Esophagus muscularis mucosa (tissue), 4 donors: ENCODE data around the gene RBBP6. TPM values are rescaled to one million over a fixed set of nuclear protein-coding genes. Genes with fewer than 3 reads are reported as not detected.

Source experiments
- DNase-seq: peaks from one replicate; pipeline ENCODE4 v3.0.0-alpha.2; 2017; ENCODE audit errors: extremely low spot score
- H3K27ac ChIP-seq, 4 donors: fragments of 200-600 bp; sonication (generic); replicated peaks in 1 of 4; 1 replicate in 3 of 4; 2 replicates in 1 of 4; pipeline ENCODE4 v1.5.1; 2016 to 2019; ENCODE audit warnings: mild to moderate bottlenecking in 1 of 4
- H3K27me3 ChIP-seq, 4 donors: fragments of 200-600 bp; sonication (generic); one replicate each; pipeline versions ENCODE4 v1.5.1 to v1.6.0; 2016 to 2019
- H3K36me3 ChIP-seq, 4 donors: fragments of 200-600 bp; sonication (generic); one replicate each; pipeline ENCODE4 v1.5.1; 2016 to 2019
- H3K4me1 ChIP-seq, 4 donors: fragments of 200-600 bp; sonication (generic); one replicate each; pipeline ENCODE4 v1.5.1; 2016 to 2019
- H3K4me3 ChIP-seq, 4 donors: fragments of 200-600 bp; sonication (generic); 1 replicate in 2 of 4; 2 replicates in 2 of 4; pipeline ENCODE4 v1.5.1; 2016 to 2019; ENCODE audit warnings: mild to moderate bottlenecking in 4 of 4, moderate library complexity in 1 of 4
- H3K9me3 ChIP-seq, 4 donors: fragments of 200-600 bp; sonication (generic); 1 replicate in 3 of 4; 2 replicates in 1 of 4; pipeline ENCODE4 v1.5.1; 2016 to 2019
- CTCF ChIP-seq, 3 experiments: fragments of 200-600 bp in 2 of 3; fragments of 450-650 bp in 1 of 3; sonication (generic) in 2 of 3; IDR thresholded peaks; one replicate each; pipeline ENCODE4 v1.5.1; 2017 to 2019; ENCODE audit warnings: antibody characterized with exemption in 3 of 3, mild to moderate bottlenecking in 2 of 3, moderate library complexity in 1 of 3
- EP300 ChIP-seq: sonication (generic); formaldehyde crosslinking; IDR thresholded peaks from one replicate; pipeline ENCODE4 v1.6.1; 2017; ENCODE audit warnings: antibody characterized with exemption
- POLR2A ChIP-seq: fragments of 450-650 bp; IDR thresholded peaks from one replicate; pipeline ENCODE4 v1.6.1; 2017; ENCODE audit warnings: antibody characterized with exemption, moderate library complexity, mild to moderate bottlenecking, low read depth
- POLR2AphosphoS5 ChIP-seq, 2 donors: sonication (generic); formaldehyde crosslinking; IDR thresholded peaks; one replicate each; pipeline ENCODE4 v1.6.1; 2017; ENCODE audit warnings: antibody characterized with exemption in 2 of 2
- WGBS: methylation state at CpG from one replicate; pipeline ENCODE4 v1.1.5; 2018; 5-methylcytosine and 5-hydroxymethylcytosine counted together
- intact Hi-C: fragments of 100-400 bp; cut with DNase I; formaldehyde crosslinking; loops from one replicate; pipeline ENCODE4 v1.15.1; 2023
- total RNA-seq, 4 donors: library from RNA; depleted of rRNA; stranded (reverse); fragments of >200 nt; gene quantifications; one replicate each; pipeline versions ENCODE4 v1.1.0 to v1.2.1, GENCODE V29; 2016

RBBP6 gene
- total RNA-seq, 4 donors from 2014 or later: 45.7 to 89.0 (median 53.1) TPM

GRCh38 chr16:24497440-24497839 is 41.9 kb upstream of the RBBP6 start:
- Histone ChIP-seq H3K27me3 (peaks cover 0 to 31% (median 0%) of the 10 kb centered on the region in 4 donors), H3K36me3 (no peaks in the 10 kb centered on the region), H3K9me3 (peaks cover 0 to 5% (median 0%) of the 10 kb centered on the region in 4 donors), H3K4me3 (no peak overlapping the region), H3K27ac (no peak overlapping the region), H3K4me1 (no peaks in the 10 kb centered on the region)
- TF ChIP-seq CTCF (IDR thresholded peaks at IDR 0.05) (no peak), POLR2AphosphoS5 (IDR thresholded peaks at IDR 0.05) (no peak), POLR2A (no peak), EP300 (no peak)
- intact Hi-C loops: no loop called here
- no peak for DNase-seq
- WGBS: 25% methylated on average over 3 of the region's 3 CpGs

- H3K27me3 ChIP-seq: peaks cover 0 to 20% (median 0%) of the 10 kb centered on the region in 4 donors
- WGBS: 26% methylated on average over 15 of the region's 15 CpGs
- no peaks in the 10 kb centered on the region for H3K4me1 ChIP-seq
- peaks cover 0 to 5% (median 0%) of the 10 kb centered on the region in 4 donors for H3K9me3 ChIP-seq
- intact Hi-C loops: no loop called here
- H3K4me3 ChIP-seq: no peak overlapping the region
- DNase-seq: no peak
- TF ChIP-seq POLR2A (no peak), CTCF (IDR thresholded peaks at IDR 0.05) (no peak), POLR2AphosphoS5 (IDR thresholded peaks at IDR 0.05) (no peak), EP300 (no peak)
- H3K27ac ChIP-seq: no peak overlapping the region
- no peaks in the 10 kb centered on the region for H3K36me3 ChIP-seq
Observed at GRCh38 chr16:24499193-24499814, 40.1 kb upstream of the RBBP6 start.

GRCh38 chr16:24504472-24505345 is 34.7 kb upstream of the RBBP6 start:
- no peaks in the 10 kb centered on the region for H3K36me3 ChIP-seq
- no peak for DNase-seq
- no peaks in the 10 kb centered on the region for H3K4me1 ChIP-seq
- no peaks in the 10 kb centered on the region for H3K9me3 ChIP-seq
- peaks cover 0 to 17% (median 0%) of the 10 kb centered on the region in 4 donors for H3K27me3 ChIP-seq
- H3K4me3 ChIP-seq: no peak overlapping the region
- no peak for TF ChIP-seq EP300
- peak; percentile 62 to 76 (median 68) for TF ChIP-seq CTCF (IDR thresholded peaks at IDR 0.05)
- H3K27ac ChIP-seq: no peak overlapping the region
- intact Hi-C loops: loop anchor here (2.0 to 10.0 kb wide), 2 partner anchors 462 to 700 kb away; no protein-coding TSS in a partner anchor
- WGBS: 49% methylated on average over 15 of the region's 18 CpGs

GRCh38 chr16:24505959-24506358 is 33.4 kb upstream of the RBBP6 start:
- Histone ChIP-seq H3K9me3 (no peaks in the 10 kb centered on the region), H3K4me1 (no peaks in the 10 kb centered on the region), H3K36me3 (no peaks in the 10 kb centered on the region), H3K27me3 (peaks cover 0 to 14% (median 0%) of the 10 kb centered on the region in 4 donors), H3K4me3 (no peak overlapping the region), H3K27ac (no peak overlapping the region)
- 90% methylated on average over 4 of the region's 4 CpGs for WGBS
- DNase-seq: no peak
- no peak for TF ChIP-seq POLR2A
- no peak for TF ChIP-seq CTCF (IDR thresholded peaks at IDR 0.05)
- TF ChIP-seq POLR2AphosphoS5 (IDR thresholded peaks at IDR 0.05): no peak
- no peak for TF ChIP-seq EP300
- intact Hi-C loops: loop anchor here (2.0 to 10.0 kb wide), 2 partner anchors 463 to 701 kb away; no protein-coding TSS in a partner anchor
